CD4-positive, alpha-beta T cell (primary cell): ENCODE results near the gene RNF144B. TPM values are rescaled to one million over a fixed set of nuclear protein-coding genes. Genes with fewer than 3 reads are reported as not detected.

Source experiments
- ATAC-seq: fragments of 200-7000 bp; cut with Tn5 transposase; one replicate; pipeline ENCODE4 v1.10.0; 2022; ENCODE audit warnings: mild to moderate bottlenecking; ENCODE audit not compliant: poor library complexity
- CTCF ChIA-PET: fragments of 350-600 bp; sonication (Branson Sonifier 250); formaldehyde crosslinking; loops from one replicate; lab custom pipeline; 2021; ENCODE audit warnings: antibody characterized with exemption, inconsistent platforms; lab: Charles Lee
- POLR2A ChIA-PET: fragments of 350-600 bp; sonication (Branson Sonifier 250); formaldehyde crosslinking; loops from one replicate; lab custom pipeline; 2021; ENCODE audit warnings: antibody characterized with exemption, inconsistent platforms; lab: Charles Lee
- DNase-seq, 14 experiments: peaks; one replicate each; pipeline ENCODE4 v3.0.0-alpha.2; 2013 to 2020; ENCODE audit warnings: mixed read lengths in 2 of 14
- H3K27ac ChIP-seq, 2 donors: one replicate each; pipeline versions ENCODE4 v1.5.1 to v1.7.0; 2013; ENCODE audit warnings: low read length in 2 of 2, low read depth in 1 of 2, mild to moderate bottlenecking in 1 of 2
- H3K27me3 ChIP-seq, 2 experiments: 1 replicate in 1 of 2; 2 replicates in 1 of 2; pipeline versions ENCODE4 v1.6.1 to v1.7.0; 2013; ENCODE audit warnings: low read length in 2 of 2, control low read depth in 1 of 2, mild to moderate bottlenecking in 1 of 2, moderate library complexity in 1 of 2; ENCODE audit not compliant: insufficient read depth in 2 of 2, control insufficient read depth in 1 of 2
- H3K36me3 ChIP-seq: one replicate; pipeline ENCODE4 v1.6.1; 2013; ENCODE audit warnings: low read length, control low read depth; ENCODE audit not compliant: insufficient read depth
- H3K4me1 ChIP-seq: one replicate; pipeline ENCODE4 v1.6.1; 2013; ENCODE audit warnings: low read length, control low read depth; ENCODE audit not compliant: insufficient read depth
- H3K4me3 ChIP-seq: one replicate; pipeline ENCODE4 v1.5.1; 2013; ENCODE audit warnings: mild to moderate bottlenecking, low read length, moderate library complexity
- H3K9me3 ChIP-seq, 2 experiments: 1 replicate in 1 of 2; 2 replicates in 1 of 2; pipeline versions ENCODE4 v1.6.1 to v1.7.0; 2013; ENCODE audit warnings: low read length in 2 of 2, mild to moderate bottlenecking in 2 of 2, control low read depth in 1 of 2, moderate library complexity in 1 of 2; ENCODE audit not compliant: control insufficient read depth in 1 of 2, insufficient read depth in 1 of 2
- H3K27ac Mint-ChIP-seq: one replicate; pipeline ENCODE4 v1.8.0; 2020; ENCODE audit warnings: mixed read lengths
- H3K27me3 Mint-ChIP-seq: one replicate; pipeline ENCODE4 v1.8.0; 2021; ENCODE audit warnings: mixed read lengths
- H3K36me3 Mint-ChIP-seq: one replicate; pipeline ENCODE4 v1.8.0; 2021; ENCODE audit warnings: low read depth, mixed read lengths
- H3K4me1 Mint-ChIP-seq: one replicate; pipeline ENCODE4 v1.8.0; 2021; ENCODE audit warnings: low read depth, mixed read lengths
- H3K4me3 Mint-ChIP-seq: one replicate; pipeline ENCODE4 v1.8.0; 2020; ENCODE audit warnings: mild to moderate bottlenecking, mixed read lengths
- H3K9me3 Mint-ChIP-seq: one replicate; pipeline ENCODE4 v1.8.0; 2020; ENCODE audit warnings: mixed read lengths
- intact Hi-C, 2 experiments: fragments of 100-400 bp; cut with DNase I in 1 of 2; cut with micrococcal nuclease in 1 of 2; formaldehyde crosslinking; loops; one replicate each; pipeline versions ENCODE4 v1.15.1 to v1.9.0; 2023 to 2025; cut with DNase I, micrococcal nuclease
- total RNA-seq, 174 experiments: library from RNA in 2 of 174; stranded (reverse) in 2 of 174; gene quantifications; one replicate each; pipeline ENCODE4 v1.2.3 and lab custom pipeline; 2021 to 2026
- TF ChIP-seq, protein P1 (sequence below): fragments of 200-600 bp; IDR thresholded peaks from one replicate; pipeline ENCODE4 v1.8.0; 2022; ENCODE audit warnings: antibody characterized with exemption, mild to moderate bottlenecking

Gene RNF144B
- total RNA-seq, 2 experiments from 2014 or later, result 2.3 to 3.5 TPM

DNA sequence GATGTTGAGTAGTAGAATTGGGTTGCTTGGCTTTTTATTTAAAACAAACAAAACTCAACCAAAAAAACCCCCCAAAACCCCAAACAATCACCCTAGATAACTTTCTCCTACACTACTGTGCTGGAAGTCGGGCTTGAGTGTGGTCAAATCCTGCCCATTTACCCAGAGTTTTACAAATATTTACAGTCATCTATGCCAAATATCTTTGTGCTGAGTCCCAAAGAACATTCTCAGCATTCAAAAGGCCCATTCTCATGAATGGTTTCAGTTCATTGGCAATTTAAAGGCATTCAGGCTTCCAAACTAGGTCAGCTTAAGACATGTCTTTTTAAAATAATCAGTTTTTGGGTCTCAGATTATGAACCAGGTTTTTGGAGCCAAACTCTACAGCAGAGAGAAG, 1.8 kb downstream of the RNF144B start:
- peak overlapping the region; percentile 70 for H3K4me3 ChIP-seq
- no peaks in the 10 kb centered on the region for H3K27me3 ChIP-seq
- intact Hi-C loops, result loop anchor here in 1 of 2 experiments (5.0 kb wide), 1 partner anchor 237 kb away; no protein-coding TSS in a partner anchor
- POLR2A ChIA-PET, result no interaction called here
- H3K9me3 ChIP-seq, result no peaks in the 10 kb centered on the region
- H3K9me3 Mint-ChIP-seq, result no peaks in the 10 kb centered on the region
- peaks cover 34% of the 10 kb centered on the region for H3K4me1 Mint-ChIP-seq
- TF ChIP-seq, protein P1, sequence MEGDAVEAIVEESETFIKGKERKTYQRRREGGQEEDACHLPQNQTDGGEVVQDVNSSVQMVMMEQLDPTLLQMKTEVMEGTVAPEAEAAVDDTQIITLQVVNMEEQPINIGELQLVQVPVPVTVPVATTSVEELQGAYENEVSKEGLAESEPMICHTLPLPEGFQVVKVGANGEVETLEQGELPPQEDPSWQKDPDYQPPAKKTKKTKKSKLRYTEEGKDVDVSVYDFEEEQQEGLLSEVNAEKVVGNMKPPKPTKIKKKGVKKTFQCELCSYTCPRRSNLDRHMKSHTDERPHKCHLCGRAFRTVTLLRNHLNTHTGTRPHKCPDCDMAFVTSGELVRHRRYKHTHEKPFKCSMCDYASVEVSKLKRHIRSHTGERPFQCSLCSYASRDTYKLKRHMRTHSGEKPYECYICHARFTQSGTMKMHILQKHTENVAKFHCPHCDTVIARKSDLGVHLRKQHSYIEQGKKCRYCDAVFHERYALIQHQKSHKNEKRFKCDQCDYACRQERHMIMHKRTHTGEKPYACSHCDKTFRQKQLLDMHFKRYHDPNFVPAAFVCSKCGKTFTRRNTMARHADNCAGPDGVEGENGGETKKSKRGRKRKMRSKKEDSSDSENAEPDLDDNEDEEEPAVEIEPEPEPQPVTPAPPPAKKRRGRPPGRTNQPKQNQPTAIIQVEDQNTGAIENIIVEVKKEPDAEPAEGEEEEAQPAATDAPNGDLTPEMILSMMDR, result no peak
- peak overlapping the region; percentile 99 for H3K4me3 Mint-ChIP-seq
- H3K36me3 Mint-ChIP-seq, result peaks cover 9% of the 10 kb centered on the region
- no peaks in the 10 kb centered on the region for H3K36me3 ChIP-seq
- DNase-seq, result no peak
- H3K27ac Mint-ChIP-seq, result no peak overlapping the region
- H3K4me1 ChIP-seq, result peaks cover 10% of the 10 kb centered on the region
- no peaks in the 10 kb centered on the region for H3K27me3 Mint-ChIP-seq
- CTCF ChIA-PET, result interaction anchor here (1.1 kb wide), 1 partner anchor 10 kb away, joined by 3 read pairs; no protein-coding TSS in a partner anchor
- ATAC-seq, result no peak
- no peak overlapping the region for H3K27ac ChIP-seq

DNA sequence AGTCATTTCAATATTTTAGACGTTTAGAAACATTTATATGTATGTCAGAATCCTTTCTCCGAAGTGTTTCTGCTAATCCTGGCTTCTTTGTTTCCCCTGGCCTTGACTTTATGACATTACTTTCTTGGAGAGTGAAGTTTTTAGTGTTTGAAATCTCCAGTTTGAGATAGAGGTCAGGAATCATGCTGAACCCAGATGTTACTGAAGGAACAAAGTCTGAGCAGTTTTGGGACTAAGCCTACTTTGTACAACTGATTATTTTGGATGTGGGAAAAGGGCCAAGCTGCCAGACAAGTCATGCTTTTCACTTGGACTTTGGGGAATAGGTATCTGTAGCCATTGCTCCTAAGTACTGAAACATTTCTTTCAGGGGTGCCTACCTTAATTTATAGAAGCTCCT, 2.3 kb downstream of the RNF144B start:
- Mint-ChIP-seq H3K4me3 (peak overlapping the region; percentile 57), H3K9me3 (no peaks in the 10 kb centered on the region)
- intact Hi-C loops, result loop anchor here in 1 of 2 experiments (5.0 kb wide), 1 partner anchor 237 kb away; no protein-coding TSS in a partner anchor

DNA sequence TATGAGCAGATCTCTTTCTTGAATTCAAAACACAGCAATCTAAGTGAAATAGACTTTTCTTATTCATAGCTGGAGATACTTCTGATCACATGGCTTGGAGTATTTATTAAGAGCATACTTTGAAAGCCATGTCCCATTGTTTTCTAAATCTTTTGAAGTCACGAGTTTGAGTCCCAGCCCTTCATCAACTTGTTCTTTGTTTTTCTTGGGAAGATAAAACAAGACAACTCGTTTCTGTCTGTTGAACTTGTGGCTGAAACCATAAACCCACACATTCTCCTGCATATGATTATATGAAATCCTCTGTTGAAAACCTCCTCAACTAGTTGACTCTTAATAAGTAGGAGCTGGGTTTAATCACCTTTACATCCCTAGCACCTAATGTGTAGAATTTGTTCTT, 3.3 kb downstream of the RNF144B start:
- peaks cover 36% of the 10 kb centered on the region for H3K4me1 Mint-ChIP-seq
- intact Hi-C loops, result no loop called here
- CTCF ChIA-PET, result no interaction called here
- ATAC-seq (no peak), DNase-seq (no peak)
- H3K4me3 Mint-ChIP-seq, result no peak overlapping the region
- POLR2A ChIA-PET, result no interaction called here
- H3K27me3 Mint-ChIP-seq, result no peaks in the 10 kb centered on the region
- no peak overlapping the region for H3K27ac Mint-ChIP-seq
- TF ChIP-seq, protein P1, result no peak
- no peaks in the 10 kb centered on the region for H3K9me3 Mint-ChIP-seq
- peaks cover 9% of the 10 kb centered on the region for H3K36me3 Mint-ChIP-seq
- Histone ChIP-seq H3K4me1 (peaks cover 10% of the 10 kb centered on the region), H3K27ac (no peak overlapping the region), H3K4me3 (no peak overlapping the region), H3K36me3 (no peaks in the 10 kb centered on the region), H3K27me3 (no peaks in the 10 kb centered on the region), H3K9me3 (no peaks in the 10 kb centered on the region)

More for the DNA sequence above, 2.3 kb downstream of the RNF144B start:
- Histone ChIP-seq H3K27ac (no peak overlapping the region), H3K4me1 (peaks cover 10% of the 10 kb centered on the region), H3K4me3 (peak overlapping the region; percentile 70), H3K27me3 (no peaks in the 10 kb centered on the region), H3K9me3 (no peaks in the 10 kb centered on the region), H3K36me3 (no peaks in the 10 kb centered on the region)
- Mint-ChIP-seq H3K36me3 (peaks cover 9% of the 10 kb centered on the region), H3K27me3 (no peaks in the 10 kb centered on the region), H3K4me1 (peaks cover 34% of the 10 kb centered on the region), H3K27ac (no peak overlapping the region)
- TF ChIP-seq, protein P1, result no peak
- POLR2A ChIA-PET, result no interaction called here
- CTCF ChIA-PET, result interaction anchor here (1.1 kb wide), 1 partner anchor 9 kb away, joined by 3 read pairs; no protein-coding TSS in a partner anchor
- ATAC-seq (no peak), DNase-seq (no peak)
